ENCODE measurements around the gene KMT2B.
"Not testable (repeated sequence)": the region's sequence is repeated elsewhere in the genome, so short reads cannot be mapped to it uniquely, and the experiment has no call there.

GRCh38 chr19:35772362-35772761 lies 54.6 kb downstream of the KMT2B start:
- TF ChIP-seq CTCF, POLR2A (IDR thresholded peaks at IDR 0.05): not testable (repeated sequence)

All from lower leg skin (tissue), 3 donors.